Lung (tissue), 12 donors: Measurements from ENCODE around the gene NPAS3. TPM values are rescaled to one million over a fixed set of nuclear protein-coding genes. Genes with fewer than 3 reads are reported as not detected.

Experiments
- ATAC-seq: fragments of 200-7000 bp; cut with Tn5 transposase; one replicate; pipeline ENCODE4 v1.9.1; 2020; ENCODE audit warnings: moderate number of reproducible peaks; ENCODE audit not compliant: insufficient read depth, low FRiP score
- DNase-seq, 3 donors: peaks; one replicate each; pipeline ENCODE4 v3.0.0-alpha.2; 2013 to 2017
- H3K27ac ChIP-seq, 2 donors: one replicate each; pipeline ENCODE4 v1.5.1; 2013; ENCODE audit warnings: mild to moderate bottlenecking in 2 of 2, moderate library complexity in 2 of 2, control low read depth in 1 of 2, inconsistent platforms in 1 of 2, low read depth in 1 of 2, low read length in 1 of 2
- H3K27me3 ChIP-seq, 3 donors: one replicate each; pipeline ENCODE4 v1.5.1; 2013; ENCODE audit warnings: low read length in 2 of 3; ENCODE audit not compliant: control insufficient read depth in 3 of 3, insufficient read depth in 3 of 3
- H3K36me3 ChIP-seq, 4 donors: one replicate each; pipeline ENCODE4 v1.5.1; 2013; ENCODE audit warnings: low read length in 4 of 4, mild to moderate bottlenecking in 1 of 4, moderate library complexity in 1 of 4; ENCODE audit not compliant: control insufficient read depth in 4 of 4, insufficient read depth in 4 of 4
- H3K4me1 ChIP-seq, 5 donors: one replicate each; pipeline ENCODE4 v1.5.1; 2013; ENCODE audit warnings: low read length in 5 of 5, mild to moderate bottlenecking in 2 of 5, moderate library complexity in 1 of 5; ENCODE audit not compliant: control insufficient read depth in 5 of 5, insufficient read depth in 5 of 5
- H3K4me3 ChIP-seq: one replicate; pipeline ENCODE4 v1.5.1; 2013; ENCODE audit warnings: mild to moderate bottlenecking, control low read depth, moderate library complexity
- H3K9ac ChIP-seq, 2 donors: one replicate each; pipeline ENCODE4 v1.5.1; 2013; ENCODE audit warnings: low read length in 2 of 2, control low read depth in 1 of 2; ENCODE audit not compliant: insufficient read depth in 1 of 2
- H3K9me3 ChIP-seq, 4 donors: one replicate each; pipeline ENCODE4 v1.5.1; 2013; ENCODE audit warnings: low read length in 3 of 4, mild to moderate bottlenecking in 1 of 4, moderate library complexity in 1 of 4; ENCODE audit not compliant: control insufficient read depth in 4 of 4, insufficient read depth in 3 of 4
- CTCF ChIP-seq: IDR thresholded peaks from 2 replicates; pipeline ENCODE4 v1.5.1; 2012; ENCODE audit warnings: mild to moderate bottlenecking; ENCODE audit errors: control extremely low read depth, extremely low read depth
- WGBS, 2 donors: extraction: QIAGEN DNeasy Blood & Tissue Kit; methylation state at CpG; one replicate each; pipeline ENCODE4 v1.1.7; 2013; 5-methylcytosine and 5-hydroxymethylcytosine counted together
- polyA plus RNA-seq, 2 donors: library from polyadenylated mRNA; stranded (reverse); fragments of 200-250 nt; gene quantifications; one replicate each; pipeline ENCODE4 v1.2.1, GENCODE V29; 2013
- total RNA-seq, 2 donors: library from RNA; depleted of rRNA in 1 of 2; stranded (reverse); fragments of >200 nt in 1 of 2; gene quantifications; one replicate each; pipeline ENCODE4 v1.2.1, GENCODE V29; 2014 to 2021
- donor health status: control.
- donor health status: control.
- donor health status: Bipolar disorder and iron deficiency.
- donor health status: healthy.
- donor health status: DM: yes; HTN: yes; CAD: no.

The NPAS3 gene
- total and polyA plus RNA-seq, 4 donors = 0.13 to 0.48 (median 0.33) TPM

GRCh38 chr14:33450416-33450815 lies 511.7 kb downstream of the NPAS3 start:
- WGBS, 2 donors = 87 to 88% methylated on average over 2 of the region's 2 CpGs
- Histone ChIP-seq H3K27ac (no peak overlapping the region), H3K36me3 (no peaks in the 10 kb centered on the region), H3K4me3 (no peak overlapping the region), H3K4me1 (peaks cover 0 to 36% (median 12%) of the 10 kb centered on the region in 5 donors), H3K9me3 (no peaks in the 10 kb centered on the region), H3K9ac (no peak overlapping the region), H3K27me3 (no peaks in the 10 kb centered on the region)
- DNase-seq (peak in 1 of 3 donors; percentile 78), ATAC-seq (no peak)
- TF ChIP-seq CTCF = no peak

- WGBS, 2 donors = 73 to 88% methylated on average over 3 of the region's 3 CpGs
Measured at GRCh38 chr14:33451211-33451610, 512.5 kb downstream of the NPAS3 start.

GRCh38 chr14:33452995-33453394 lies 514.3 kb downstream of the NPAS3 start:
- H3K36me3 ChIP-seq = no peaks in the 10 kb centered on the region

More at GRCh38 chr14:33451211-33451610, 512.5 kb downstream of the NPAS3 start:
- ATAC-seq = no peak
- DNase-seq = peak in 1 of 3 donors; percentile 20
- TF ChIP-seq CTCF = no peak
- H3K4me3 ChIP-seq = no peak overlapping the region
- H3K9me3 ChIP-seq = no peaks in the 10 kb centered on the region
- H3K9ac ChIP-seq = no peak overlapping the region
- peaks cover 0 to 36% (median 12%) of the 10 kb centered on the region in 5 donors for H3K4me1 ChIP-seq
- H3K27me3 ChIP-seq = no peaks in the 10 kb centered on the region
- H3K27ac ChIP-seq = no peak overlapping the region
- H3K36me3 ChIP-seq = no peaks in the 10 kb centered on the region

More at GRCh38 chr14:33452995-33453394, 514.3 kb downstream of the NPAS3 start:
- DNase-seq (no peak), ATAC-seq (no peak)
- no peak overlapping the region for H3K27ac ChIP-seq
- WGBS, 2 donors = 94 to 99% methylated on average over 3 of the region's 3 CpGs
- no peak overlapping the region for H3K4me3 ChIP-seq
- peaks cover 0 to 36% (median 12%) of the 10 kb centered on the region in 5 donors for H3K4me1 ChIP-seq
- H3K27me3 ChIP-seq = no peaks in the 10 kb centered on the region
- peaks cover 0 to 1% (median 0%) of the 10 kb centered on the region in 4 donors for H3K9me3 ChIP-seq
- TF ChIP-seq CTCF = no peak
- H3K9ac ChIP-seq = no peak overlapping the region
